ENCODE measurements around the gene GPR62.
"Not testable (repeated sequence)": the region's sequence is repeated elsewhere in the genome, so short reads cannot be mapped to it uniquely, and the experiment has no call there.

GPR62 gene

DNA sequence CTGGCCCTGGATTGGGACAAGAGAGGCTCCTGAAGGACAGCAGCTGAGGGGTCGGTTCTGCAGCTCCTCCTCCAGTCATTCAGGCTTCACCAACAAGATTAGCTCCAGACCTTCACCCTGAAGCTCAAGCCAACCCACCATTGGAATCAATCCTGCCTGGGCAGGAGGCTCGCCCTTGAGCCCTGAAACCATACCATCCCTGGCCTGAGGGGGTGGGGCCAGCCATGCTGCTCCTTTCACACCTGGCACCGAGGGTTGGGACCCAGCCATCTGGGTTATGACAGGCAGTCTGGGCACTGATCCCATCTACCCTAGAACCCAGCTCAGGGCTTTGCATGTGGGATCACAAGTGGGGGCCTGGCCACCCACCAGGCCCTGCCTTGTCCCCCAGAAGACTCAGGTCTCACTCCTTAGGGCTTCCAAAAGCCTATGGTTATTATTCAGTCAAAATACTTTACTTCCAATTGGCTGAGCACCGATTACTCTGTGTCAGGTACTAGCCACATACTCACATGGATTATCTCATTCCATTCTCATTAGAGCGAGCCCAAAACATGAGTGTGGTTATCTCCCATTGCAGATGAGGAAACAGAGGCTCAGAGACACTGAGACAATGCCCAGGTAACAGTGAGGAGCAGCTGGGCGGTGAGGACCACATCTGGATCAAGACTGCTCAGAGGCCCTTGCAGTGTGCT is 15.6 kb downstream of the GPR62 start:
- no peak for DNase-seq (ENCODE audit: low spot score)

DNA sequence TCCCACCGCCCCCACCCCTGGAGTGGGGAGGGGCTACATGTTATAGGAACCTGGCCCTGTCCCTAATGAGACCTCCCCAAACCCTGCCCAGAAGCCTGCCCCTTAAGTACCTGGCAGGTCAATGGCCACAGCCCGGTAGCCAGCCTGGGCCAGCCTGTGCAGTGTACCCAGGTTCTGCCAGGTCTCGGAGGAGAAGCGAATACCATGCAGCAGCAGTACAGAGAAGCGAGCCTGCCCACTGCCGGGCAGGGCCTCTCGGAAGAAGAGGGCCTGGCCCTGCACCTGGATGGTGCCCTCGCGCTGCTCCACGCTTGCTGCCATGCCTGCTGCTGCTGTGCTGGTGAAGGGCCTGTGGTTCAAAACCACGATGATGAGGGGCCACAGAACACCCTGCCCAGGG is 16.2 kb downstream of the GPR62 start:
- DNase-seq (ENCODE audit: low spot score): no peak

DNA sequence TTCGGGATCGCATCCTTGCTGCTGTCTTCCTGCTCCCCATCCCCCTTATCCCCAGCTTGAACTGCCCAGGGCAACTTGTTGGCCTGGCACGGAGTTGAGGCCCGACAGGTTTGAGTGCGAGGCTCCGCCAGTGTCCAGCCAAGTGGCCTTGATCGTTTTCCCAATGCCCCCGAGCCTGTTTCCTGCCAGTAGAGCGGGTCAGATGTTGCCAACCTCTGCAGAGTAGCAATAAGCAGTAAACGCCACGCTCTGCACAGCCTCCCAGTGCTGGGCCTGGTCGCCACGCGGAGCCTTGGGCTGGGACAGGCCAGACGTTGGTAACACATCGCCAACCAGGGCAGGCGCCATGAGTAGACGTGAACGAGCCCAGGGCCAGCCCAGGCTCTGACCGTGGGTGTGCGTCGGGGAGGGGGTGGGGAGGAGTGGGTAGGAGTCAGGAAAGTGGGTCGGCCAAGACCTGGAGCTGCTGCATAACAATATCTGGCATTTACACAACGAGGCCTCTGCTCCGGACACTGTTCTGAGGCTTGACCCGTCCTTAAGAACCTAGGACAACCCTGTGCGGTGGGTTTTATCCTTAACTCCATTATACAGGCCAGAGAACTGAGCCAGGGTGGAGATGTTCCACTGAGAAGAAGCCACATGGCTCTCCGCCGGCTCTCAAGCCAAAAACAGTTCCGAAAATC is 19.2 kb downstream of the GPR62 start:
- DNase-seq (ENCODE audit: low spot score): no peak

DNA sequence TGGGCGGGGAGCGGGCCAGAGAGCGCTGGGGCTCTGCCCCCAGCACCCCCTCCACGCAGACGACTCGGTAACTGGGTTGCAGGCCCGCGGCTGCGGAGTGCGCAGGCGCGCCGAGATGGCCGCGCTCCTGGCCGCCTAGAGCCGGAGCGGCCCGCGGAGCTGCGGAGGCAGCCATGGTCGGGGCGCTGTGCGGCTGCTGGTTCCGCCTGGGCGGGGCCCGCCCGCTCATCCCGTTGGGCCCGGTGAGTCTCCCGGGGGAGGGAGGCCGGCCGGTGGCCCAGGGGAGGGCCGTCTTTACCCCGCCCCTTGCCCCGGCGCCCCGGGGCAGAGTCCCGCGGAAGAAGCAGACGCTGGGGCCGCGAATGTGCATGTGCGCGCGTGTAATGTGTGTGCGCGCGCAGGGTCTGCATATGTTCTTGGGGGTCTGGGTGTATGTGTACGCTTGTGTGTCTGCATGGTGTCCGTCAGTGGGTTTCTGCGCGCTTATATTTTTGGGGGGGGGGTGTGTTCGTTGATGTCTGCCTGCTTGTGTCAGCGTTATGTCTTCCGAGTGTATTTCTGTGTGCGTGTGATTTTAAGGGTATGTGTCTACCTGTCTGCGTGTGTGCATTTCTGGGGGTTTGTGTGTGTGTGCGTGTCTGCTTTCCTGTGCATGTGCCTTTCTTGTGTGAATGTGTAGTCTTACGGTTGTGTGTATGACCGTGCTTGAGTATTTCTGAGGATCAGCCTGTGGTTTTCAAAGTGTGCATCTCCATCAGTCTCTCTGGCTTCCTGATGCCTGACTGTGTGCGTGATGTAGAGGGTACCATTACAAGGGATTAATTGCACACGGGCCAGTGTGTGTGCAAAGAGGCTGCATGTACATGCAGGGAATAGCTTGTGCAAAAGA is 20.0 kb downstream of the GPR62 start, which contains the start of gene ABHD14A:
ABHD14A (plus strand) TSS at position 102 of the 889 bp plus-strand sequence; CDS start at position 174, 72 bp downstream.
- DNase-seq (ENCODE audit: low spot score): peak; percentile 66

DNA sequence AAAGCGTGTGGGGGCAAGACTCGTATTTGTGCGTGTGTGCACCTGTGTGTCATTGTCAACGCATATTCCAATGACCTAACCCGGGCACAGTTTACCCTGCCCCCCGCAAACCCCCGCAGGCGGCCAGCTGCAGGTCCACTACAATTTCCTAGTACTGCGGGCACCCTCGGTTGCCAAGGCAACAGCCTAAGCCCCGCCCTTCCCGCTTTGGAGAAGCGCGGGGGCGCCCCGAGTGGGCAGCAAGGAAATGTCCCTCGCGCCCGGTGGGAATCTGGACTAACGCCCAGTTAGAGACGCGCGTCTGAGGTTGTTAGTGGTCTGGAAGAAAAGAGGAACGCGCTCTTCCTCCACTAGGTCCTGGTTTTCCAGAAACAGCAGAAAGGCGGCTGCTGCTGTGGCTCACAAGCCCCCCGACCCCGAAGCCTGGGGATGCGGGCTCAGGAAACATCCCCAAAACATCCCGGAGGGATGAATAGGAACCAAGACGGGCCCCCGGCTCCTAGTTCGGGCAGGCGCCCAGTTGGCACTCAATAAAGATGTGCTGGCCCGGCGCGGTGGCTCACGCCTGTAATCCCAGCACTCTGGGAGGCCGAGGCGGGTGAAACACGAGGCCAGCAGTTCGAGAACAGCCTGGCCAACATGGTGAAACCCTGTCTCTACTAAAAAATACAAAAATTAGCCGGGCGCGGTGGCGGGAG is 20.8 kb downstream of the GPR62 start:
- DNase-seq (ENCODE audit: low spot score): peak; percentile 27

DNA sequence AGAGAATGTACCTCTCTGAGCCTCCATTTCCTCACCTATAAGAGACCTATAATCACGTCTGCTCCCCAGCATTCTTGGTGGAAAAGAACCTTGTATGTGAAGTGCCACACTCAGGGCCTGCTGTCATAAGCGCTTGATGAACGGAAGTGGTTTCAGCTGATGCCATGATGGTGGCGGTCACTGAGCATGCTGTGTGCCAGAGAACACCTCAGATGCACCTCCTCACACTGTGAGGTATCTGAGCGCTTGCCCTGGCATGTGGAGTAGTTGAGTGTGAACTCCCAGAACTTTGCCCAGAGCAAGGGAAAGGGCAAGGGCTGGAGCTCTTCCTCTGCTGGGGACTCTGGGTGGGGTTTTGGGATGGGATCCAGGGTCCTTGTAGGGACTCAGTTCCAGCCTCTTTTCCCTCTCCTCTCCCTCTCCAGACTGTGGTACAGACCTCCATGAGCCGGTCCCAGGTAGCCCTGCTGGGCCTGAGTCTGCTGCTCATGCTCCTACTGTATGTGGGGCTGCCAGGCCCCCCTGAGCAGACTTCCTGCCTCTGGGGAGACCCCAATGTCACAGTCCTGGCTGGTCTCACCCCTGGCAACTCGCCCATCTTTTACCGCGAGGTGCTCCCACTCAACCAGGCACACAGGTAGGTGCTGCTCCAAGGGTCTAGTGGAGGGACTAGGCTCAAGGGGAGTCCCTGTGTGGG is 22.4 kb downstream of the GPR62 start:
- DNase-seq (ENCODE audit: low spot score): no peak

DNA sequence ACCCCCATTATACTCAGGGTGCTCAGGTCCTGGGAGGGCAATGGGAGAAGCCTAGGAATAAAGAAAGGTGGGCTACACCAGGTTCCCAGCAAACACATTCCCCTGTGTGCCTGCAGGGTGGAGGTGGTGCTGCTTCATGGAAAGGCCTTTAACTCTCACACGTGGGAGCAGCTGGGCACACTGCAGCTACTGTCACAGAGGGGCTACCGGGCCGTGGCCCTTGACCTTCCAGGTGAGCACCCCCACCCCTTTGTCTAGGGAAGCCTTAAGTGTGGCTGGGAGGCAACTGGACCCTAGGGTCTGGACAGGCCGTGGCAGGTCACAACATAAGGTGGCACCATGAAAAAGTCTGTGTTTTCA is 22.9 kb downstream of the GPR62 start:
- no peak for DNase-seq (ENCODE audit: low spot score)

DNA sequence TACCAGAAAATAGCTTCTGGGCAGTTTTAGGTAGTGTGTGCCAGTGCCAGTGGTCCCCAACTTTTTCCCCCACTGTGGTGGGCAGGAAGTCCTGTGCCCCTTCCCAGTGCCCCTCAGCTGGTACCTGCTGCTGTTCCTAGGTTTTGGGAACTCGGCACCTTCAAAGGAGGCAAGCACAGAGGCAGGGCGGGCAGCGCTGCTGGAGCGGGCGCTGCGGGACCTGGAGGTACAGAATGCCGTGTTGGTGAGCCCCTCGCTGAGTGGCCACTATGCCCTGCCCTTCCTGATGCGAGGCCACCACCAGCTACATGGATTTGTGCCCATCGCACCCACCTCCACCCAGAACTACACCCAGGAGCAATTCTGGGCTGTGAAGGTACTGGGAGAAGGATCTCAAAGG is 25.1 kb downstream of the GPR62 start:
- no peak for DNase-seq (ENCODE audit: low spot score)

DNA sequence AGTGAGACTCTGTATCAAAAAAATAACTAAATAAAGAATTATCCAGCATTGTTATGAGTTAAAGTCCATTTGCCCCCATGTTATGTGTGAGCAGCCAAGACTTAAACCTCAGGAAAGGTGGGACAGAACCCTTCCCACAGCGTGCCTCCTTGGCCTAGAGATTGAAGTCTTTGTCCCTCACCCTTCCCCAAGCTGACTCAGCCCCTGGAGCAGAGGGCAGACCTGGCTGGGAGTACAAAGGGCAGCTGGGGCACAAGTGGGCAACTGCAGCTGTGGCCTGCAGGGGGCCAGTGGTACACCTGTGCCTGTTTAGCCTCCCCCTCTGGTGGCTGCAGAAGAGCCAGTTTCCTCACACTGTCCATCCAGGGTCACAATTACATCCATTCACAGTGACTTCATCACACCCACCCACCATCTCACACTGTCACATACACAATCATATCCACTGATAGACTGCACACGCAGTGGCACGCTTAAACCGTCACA is 27.2 kb downstream of the GPR62 start:
- peak; percentile 23 for DNase-seq (ENCODE audit: low spot score)

DNA sequence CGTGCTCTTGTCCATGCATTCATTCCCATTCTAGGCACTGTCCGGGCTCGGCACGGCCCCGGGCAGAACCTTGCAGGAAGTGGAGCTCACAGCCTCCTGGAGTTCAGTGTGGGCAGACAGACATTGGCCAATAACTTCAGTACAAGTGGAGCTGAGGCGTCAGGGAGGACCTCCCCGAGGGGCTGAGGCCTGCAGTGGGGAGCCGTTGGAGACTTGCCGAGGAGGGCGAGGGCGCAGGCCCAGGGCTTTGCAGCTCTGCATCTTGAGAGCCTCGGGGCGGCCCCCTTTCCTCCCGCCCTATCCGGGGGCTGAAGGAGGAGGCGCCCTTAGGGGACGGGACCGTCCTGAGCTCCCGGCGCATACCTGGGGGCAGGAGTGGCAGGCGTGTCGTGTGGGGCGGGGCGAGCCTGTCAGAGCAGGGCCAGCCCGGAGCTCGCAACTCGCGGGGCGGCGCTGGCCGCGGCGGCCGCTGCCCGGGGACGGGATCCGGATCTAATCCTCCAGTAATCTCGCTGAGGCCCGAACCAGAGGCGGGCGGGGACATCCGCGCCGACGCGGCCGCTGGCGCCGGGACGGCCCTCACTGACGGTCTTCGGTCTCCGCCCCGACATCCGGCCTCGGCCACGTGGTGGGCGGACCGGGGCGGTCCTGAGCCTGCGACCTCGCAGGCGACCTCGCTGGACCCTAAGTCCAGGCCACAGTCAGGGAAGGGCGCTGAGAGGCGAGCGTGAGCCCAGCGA is 27.8 kb downstream of the GPR62 start, which contains the start of gene ACY1:
ACY1 (plus strand) TSS at position 698 of the 740 bp plus-strand sequence. CDS start 530 bp downstream, outside the sequence.
- peak; percentile 58 for DNase-seq (ENCODE audit: low spot score)

DNA sequence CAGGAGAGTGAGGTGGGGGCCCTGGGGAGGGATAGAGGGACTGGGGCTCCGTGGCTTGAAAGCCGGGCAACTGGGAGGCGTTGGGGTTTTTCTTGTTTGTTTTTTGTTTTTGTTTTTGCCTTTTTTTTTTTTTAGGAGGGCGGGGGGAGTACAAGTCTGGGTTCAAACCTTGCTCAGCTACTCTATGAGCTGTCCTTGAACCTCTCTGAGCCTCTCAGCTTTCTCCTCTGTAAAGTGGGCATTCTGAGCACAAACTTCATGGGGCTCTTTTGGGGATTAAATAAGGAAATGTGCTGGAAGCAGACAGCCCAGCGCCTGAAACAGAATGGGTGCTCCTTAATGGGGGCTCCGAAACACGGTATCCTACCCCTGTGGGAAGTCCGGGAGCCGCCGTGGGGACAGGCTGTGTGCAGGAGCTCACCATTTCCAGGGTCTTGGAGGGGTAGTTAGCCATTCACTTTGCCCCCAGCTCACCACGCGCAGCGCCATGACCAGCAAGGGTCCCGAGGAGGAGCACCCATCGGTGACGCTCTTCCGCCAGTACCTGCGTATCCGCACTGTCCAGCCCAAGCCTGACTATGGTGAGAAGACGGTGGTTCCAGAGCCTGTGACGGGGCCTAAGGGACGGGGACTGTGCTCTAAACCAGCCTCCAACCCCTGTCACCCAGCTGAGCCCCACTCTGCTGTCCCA is 28.5 kb downstream of the GPR62 start:
- DNase-seq (ENCODE audit: low spot score): no peak

DNA sequence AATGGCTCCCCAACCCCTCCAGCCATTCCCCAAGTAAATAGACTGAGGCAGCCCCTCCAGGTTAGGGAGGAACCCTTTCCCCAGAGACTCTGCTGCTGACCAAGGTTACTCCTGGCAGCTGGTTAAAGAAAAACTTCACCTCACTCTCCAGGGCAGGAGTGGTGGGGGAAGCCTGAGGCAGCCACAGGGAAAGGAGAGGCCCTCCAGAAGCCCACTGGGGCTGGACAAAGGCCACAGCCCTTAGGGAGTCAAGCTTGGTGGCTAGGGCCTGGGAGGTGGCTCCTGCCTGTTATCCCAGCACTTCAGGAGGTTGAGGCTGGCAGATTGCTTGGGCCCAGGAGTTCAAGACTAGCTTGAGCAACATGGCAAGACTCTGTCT is 29.1 kb downstream of the GPR62 start:
- DNase-seq (ENCODE audit: low spot score): no peak

DNA sequence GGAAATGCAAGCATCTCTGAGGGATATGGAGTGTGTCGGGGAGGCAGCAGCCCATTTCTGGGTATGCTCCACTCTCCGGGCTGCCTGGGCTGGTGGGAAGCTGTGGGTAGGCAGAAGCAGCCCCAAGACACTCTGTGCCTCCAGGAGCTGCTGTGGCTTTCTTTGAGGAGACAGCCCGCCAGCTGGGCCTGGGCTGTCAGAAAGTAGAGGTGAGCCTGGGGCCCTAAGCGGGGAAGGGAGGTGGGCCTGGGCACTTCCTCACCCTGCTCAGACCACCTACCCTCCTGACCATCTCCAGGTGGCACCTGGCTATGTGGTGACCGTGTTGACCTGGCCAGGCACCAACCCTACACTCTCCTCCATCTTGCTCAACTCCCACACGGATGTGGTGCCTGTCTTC is 29.9 kb downstream of the GPR62 start:
- DNase-seq (ENCODE audit: low spot score): no peak

DNA sequence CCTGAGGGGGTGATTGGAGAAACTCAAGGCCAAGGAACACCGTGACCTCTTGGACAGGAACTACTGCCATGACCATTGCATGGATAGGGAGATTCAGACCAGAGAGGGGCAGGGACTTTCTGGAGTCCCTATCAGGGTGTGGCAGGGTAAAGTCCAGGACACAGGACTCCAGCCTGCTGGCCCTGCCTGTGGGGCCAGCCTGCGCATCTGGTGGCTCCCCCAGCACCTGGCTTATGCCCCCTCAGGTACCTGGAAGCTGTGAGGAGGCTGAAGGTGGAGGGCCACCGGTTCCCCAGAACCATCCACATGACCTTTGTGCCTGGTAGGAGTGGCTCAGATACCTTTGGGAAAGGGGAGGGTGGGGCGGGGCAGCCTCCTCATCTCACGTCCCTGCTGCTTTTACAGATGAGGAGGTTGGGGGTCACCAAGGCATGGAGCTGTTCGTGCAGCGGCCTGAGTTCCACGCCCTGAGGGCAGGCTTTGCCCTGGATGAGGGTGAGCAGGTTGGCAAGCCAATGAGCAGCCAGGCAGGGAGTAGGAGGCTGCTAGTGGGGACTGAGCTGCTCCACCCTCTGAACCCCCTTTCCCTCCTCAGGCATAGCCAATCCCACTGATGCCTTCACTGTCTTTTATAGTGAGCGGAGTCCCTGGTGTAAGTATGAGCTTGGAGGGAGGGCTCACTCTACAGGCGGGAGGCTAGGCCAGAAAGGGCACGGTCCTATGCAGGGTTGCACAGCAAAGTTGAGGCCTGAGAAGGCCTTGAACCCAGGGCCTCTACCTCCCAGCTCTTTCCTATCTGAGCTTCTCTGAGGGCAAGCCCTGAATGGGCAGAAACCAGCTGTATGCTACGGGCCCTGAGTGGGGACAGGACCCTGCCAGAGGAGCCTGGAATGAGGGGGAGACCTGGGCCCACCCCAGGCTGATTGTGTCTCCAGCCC is 31.1 kb downstream of the GPR62 start:
- no peak for DNase-seq (ENCODE audit: low spot score)

DNA sequence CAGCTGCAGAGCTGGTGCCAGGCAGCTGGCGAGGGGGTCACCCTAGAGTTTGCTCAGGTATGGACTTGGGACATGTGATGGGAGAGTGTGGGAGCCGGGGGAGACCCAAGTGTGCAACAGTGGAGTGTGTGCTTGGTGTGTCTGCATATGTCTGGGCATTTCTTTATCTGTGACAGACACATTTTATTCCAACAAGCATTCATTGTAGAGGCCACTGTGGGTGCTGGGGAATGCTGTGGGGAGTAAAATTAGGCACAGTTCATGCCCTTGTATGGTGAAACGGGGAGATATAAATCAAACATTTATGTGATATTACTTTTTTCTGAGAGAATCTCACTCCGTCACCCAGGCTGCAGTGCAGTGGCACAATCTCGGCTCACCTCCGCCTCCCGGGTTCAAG is 32.4 kb downstream of the GPR62 start:
- DNase-seq (ENCODE audit: low spot score): no peak

DNA sequence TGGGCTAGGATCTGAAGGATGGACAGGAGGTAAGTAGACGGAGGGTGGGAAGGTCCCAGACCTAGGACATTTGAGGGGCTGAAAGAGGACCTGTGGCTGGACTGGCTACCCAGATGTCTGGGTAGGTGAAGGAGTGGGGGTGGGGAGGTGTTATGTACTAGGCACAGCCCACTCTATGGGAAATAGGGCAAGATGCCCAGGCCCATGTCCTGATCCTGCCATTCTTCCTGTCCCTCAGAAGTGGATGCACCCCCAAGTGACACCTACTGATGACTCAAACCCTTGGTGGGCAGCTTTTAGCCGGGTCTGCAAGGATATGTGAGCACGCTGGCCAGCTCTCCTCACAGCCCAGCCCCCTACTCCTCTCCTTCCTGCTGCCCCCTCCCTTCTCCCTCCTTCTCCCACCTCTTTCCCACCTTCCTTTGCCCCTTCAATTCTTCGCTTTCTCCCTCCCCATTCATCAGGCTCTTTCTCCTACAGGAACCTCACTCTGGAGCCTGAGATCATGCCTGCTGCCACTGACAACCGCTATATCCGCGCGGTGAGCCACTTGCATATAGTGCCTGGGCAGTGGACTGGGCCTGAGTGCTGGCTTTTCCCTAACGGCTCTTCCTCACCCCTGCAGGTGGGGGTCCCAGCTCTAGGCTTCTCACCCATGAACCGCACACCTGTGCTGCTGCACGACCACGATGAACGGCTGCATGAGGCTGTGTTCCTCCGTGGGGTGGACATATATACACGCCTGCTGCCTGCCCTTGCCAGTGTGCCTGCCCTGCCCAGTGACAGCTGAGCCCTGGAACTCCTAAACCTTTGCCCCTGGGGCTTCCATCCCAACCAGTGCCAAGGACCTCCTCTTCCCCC is 33.3 kb downstream of the GPR62 start:
- no peak for DNase-seq (ENCODE audit: low spot score)

DNA sequence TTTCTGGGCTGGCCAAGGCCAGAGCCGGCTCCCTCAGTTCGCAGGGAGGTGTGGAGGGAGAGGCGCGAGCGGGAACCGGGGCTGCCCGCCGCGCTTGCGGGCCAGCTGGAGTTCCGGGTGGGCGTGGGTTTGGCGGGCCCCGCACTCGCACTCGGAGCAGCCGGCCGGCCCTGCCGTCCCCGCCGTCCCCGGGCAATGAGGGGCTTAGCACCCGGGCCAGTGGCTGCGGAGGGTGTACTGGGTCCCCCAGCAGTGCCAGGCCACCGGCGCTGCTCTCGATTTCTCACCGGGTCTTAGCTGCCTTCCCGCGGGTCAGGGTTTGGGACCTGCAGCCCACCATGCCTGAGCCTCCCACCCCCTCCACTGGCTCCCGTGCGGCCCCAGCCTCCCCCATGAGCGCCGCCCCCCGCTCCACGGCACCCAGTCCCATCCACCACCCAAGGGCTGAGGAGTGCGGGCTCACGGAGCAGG is 35.4 kb downstream of the GPR62 start:
- DNase-seq (ENCODE audit: low spot score): not testable (repeated sequence)
